Pancreas (tissue), 10 donors: ENCODE data around the gene PPP3CA. TPM values are rescaled to one million over a fixed set of nuclear protein-coding genes. Genes with fewer than 3 reads are reported as not detected.

Experiments used
- ATAC-seq, 4 donors: fragments of 200-7000 bp; cut with Tn5 transposase; one replicate each; pipeline versions ENCODE4 v1.8.0 to v1.9.1; 2020; ENCODE audit warnings: mild to moderate bottlenecking in 4 of 4, moderate library complexity in 4 of 4
- DNase-seq, 6 donors: peaks; one replicate each; pipeline ENCODE4 v3.0.0-alpha.2; 2020
- FAIRE-seq: peaks from 2 replicates; lab custom pipeline; 2012; peaks lifted over from hg19 to GRCh38; lab: Jason Lieb, UNC
- H3K27ac ChIP-seq, 4 donors: fragments of 200-600 bp; sonication (generic); 1 replicate in 3 of 4; 2 replicates in 1 of 4; pipeline versions ENCODE4 v1.5.0 to v1.8.0; 2020
- H3K27me3 ChIP-seq, 4 donors: fragments of 200-600 bp; one replicate each; pipeline ENCODE4 v1.8.0; 2021
- H3K36me3 ChIP-seq, 3 donors: fragments of 200-600 bp; sonication (generic) in 1 of 3; one replicate each; pipeline versions ENCODE4 v1.5.0 to v1.8.0; 2020 to 2021
- H3K4me1 ChIP-seq, 3 donors: fragments of 200-600 bp; one replicate each; pipeline ENCODE4 v1.8.0; 2021
- H3K4me3 ChIP-seq, 4 donors: fragments of 200-600 bp; sonication (generic) in 2 of 4; one replicate each; pipeline versions ENCODE4 v1.5.0 to v1.8.0; 2020 to 2021
- H3K9me3 ChIP-seq, 4 donors: fragments of 200-600 bp; one replicate each; pipeline ENCODE4 v1.8.0; 2021
- CTCF ChIP-seq, 4 donors: fragments of 200-600 bp; sonication (generic) in 3 of 4; IDR thresholded peaks; one replicate each; pipeline versions ENCODE4 v1.5.0 to v1.8.0; 2021; ENCODE audit warnings: antibody characterized with exemption in 4 of 4
- WGBS, 2 donors: extraction: QIAGEN DNeasy Blood & Tissue Kit; methylation state at CpG; one replicate each; pipeline ENCODE4 v1.1.7; 2013; 5-methylcytosine and 5-hydroxymethylcytosine counted together
- intact Hi-C, 3 donors: fragments of 100-400 bp; cut with DNase I; formaldehyde crosslinking; loops; one replicate each; pipeline versions ENCODE4 v1.11.1 to v1.14.2; 2022
- polyA plus RNA-seq, 2 donors: library from polyadenylated mRNA; stranded (reverse); fragments of 200-250 nt; gene quantifications; one replicate each; pipeline ENCODE4 v1.2.3, GENCODE V29; 2013
- total RNA-seq, 6 donors: library from RNA; stranded (reverse); fragmentation: NEBNext Ultra II Directional in 4 of 6; extraction: Animal tissue kit (Norgen Biotek cat#: 25700) in 4 of 6; gene quantifications; one replicate each; pipeline versions ENCODE4 v1.2.1 to v1.2.4, GENCODE V29; 2021 to 2023
- donor health status: healthy with polysubstance abuse.
- donor health status: DM: no; HTN: no; CAD: no; lungs with moderate emphysema.
- donor health status: DM: no; HTN: no; CAD: no.
- donor health status: control.
- donor health status: control.
- donor health status: Bipolar disorder and iron deficiency.
- donor health status: DM: yes; HTN: yes; CAD: no.
- donor health status: DM: no; HTN: no; CAD: no.
- donor health status: DM: no; HTN: no; CAD: no.
- donor health status: DM: yes; HTN: yes; CAD: no.

Gene PPP3CA
- total and polyA plus RNA-seq, 8 donors: 4.9 to 22.7 (median 10.3) TPM

- H3K27me3 ChIP-seq: no peaks in the 10 kb centered on the region
- no peaks in the 10 kb centered on the region for H3K36me3 ChIP-seq
- FAIRE-seq (no peak), ATAC-seq (no peak), DNase-seq (no peak)
- H3K27ac ChIP-seq: no peak overlapping the region
- H3K4me1 ChIP-seq: no peaks in the 10 kb centered on the region
- no peak overlapping the region for H3K4me3 ChIP-seq
- no peak for TF ChIP-seq CTCF (IDR thresholded peaks at IDR 0.05)
- no peaks in the 10 kb centered on the region for H3K9me3 ChIP-seq
- intact Hi-C loops: no loop called here
These were observed 192.0 kb downstream of the PPP3CA start for GRCh38 chr4:101155368-101155767.

- Histone ChIP-seq H3K27ac (no peak overlapping the region), H3K4me3 (no peak overlapping the region), H3K27me3 (no peaks in the 10 kb centered on the region), H3K36me3 (no peaks in the 10 kb centered on the region), H3K9me3 (no peaks in the 10 kb centered on the region), H3K4me1 (peaks cover 0 to 6% (median 6%) of the 10 kb centered on the region in 3 donors)
- DNase-seq (no peak), ATAC-seq (no peak), FAIRE-seq (no peak)
- TF ChIP-seq CTCF (IDR thresholded peaks at IDR 0.05): no peak
- intact Hi-C loops: no loop called here
These were observed 193.7 kb downstream of the PPP3CA start for GRCh38 chr4:101153653-101154052.

GRCh38 chr4:101152521-101152920, 194.8 kb downstream of the PPP3CA start:
- no peaks in the 10 kb centered on the region for H3K27me3 ChIP-seq
- H3K9me3 ChIP-seq: no peaks in the 10 kb centered on the region
- 94 to 95% methylated on average over 3 of the region's 3 CpGs for WGBS, 2 donors
- DNase-seq (no peak), ATAC-seq (no peak), FAIRE-seq (no peak)
- no peaks in the 10 kb centered on the region for H3K36me3 ChIP-seq
- H3K27ac ChIP-seq: no peak overlapping the region
- intact Hi-C loops: no loop called here
- peaks cover 6% of the 10 kb centered on the region in 3 donors for H3K4me1 ChIP-seq
- no peak overlapping the region for H3K4me3 ChIP-seq
- no peak for TF ChIP-seq CTCF (IDR thresholded peaks at IDR 0.05)

GRCh38 chr4:101148551-101148950, 198.8 kb downstream of the PPP3CA start:
- no peak overlapping the region for H3K4me3 ChIP-seq
- H3K27ac ChIP-seq: no peak overlapping the region
- H3K27me3 ChIP-seq: no peaks in the 10 kb centered on the region
- no peaks in the 10 kb centered on the region for H3K36me3 ChIP-seq
- intact Hi-C loops: no loop called here
- TF ChIP-seq CTCF (IDR thresholded peaks at IDR 0.05): no peak
- no peak for FAIRE-seq
- no peak for DNase-seq
- ATAC-seq: no peak
- peaks cover 6% of the 10 kb centered on the region in 3 donors for H3K4me1 ChIP-seq
- no peaks in the 10 kb centered on the region for H3K9me3 ChIP-seq
- 91 to 97% methylated on average over 3 of the region's 3 CpGs for WGBS, 2 donors

- Histone ChIP-seq H3K9me3 (no peaks in the 10 kb centered on the region), H3K27me3 (no peaks in the 10 kb centered on the region), H3K4me1 (peaks cover 6% of the 10 kb centered on the region in 3 donors), H3K36me3 (no peaks in the 10 kb centered on the region), H3K27ac (no peak overlapping the region), H3K4me3 (no peak overlapping the region)
- no peak for DNase-seq
- TF ChIP-seq CTCF (IDR thresholded peaks at IDR 0.05): no peak
- intact Hi-C loops: no loop called here
- no peak for FAIRE-seq
- ATAC-seq: no peak
These were observed 200.0 kb downstream of the PPP3CA start for GRCh38 chr4:101147283-101147682.
